GM12865 (cell line): Measurements from ENCODE around the gene ZNF618.
"Not testable (repeated sequence)": the region's sequence is repeated elsewhere in the genome, so short reads cannot be mapped to it uniquely, and the experiment has no call there.

Experiments
- DNase-seq: peaks from one replicate; pipeline ENCODE4 v3.0.0; 2010; ENCODE audit warnings: low read depth
- H3K4me3 ChIP-seq: 2 replicates; pipeline ENCODE4 v1.5.1; 2011; ENCODE audit warnings: mild to moderate bottlenecking, low read depth, low read length, control low read depth
- CTCF ChIP-seq: IDR thresholded peaks from 2 replicates; pipeline ENCODE4 v1.5.1; 2011; ENCODE audit warnings: low read length, control low read depth, low read depth, inconsistent platforms; ENCODE audit not compliant: insufficient read depth; ENCODE audit errors: missing control alignments

Gene ZNF618

GRCh38 chr9:113995963-113996362 lies 119.9 kb downstream of the ZNF618 start:
- TF ChIP-seq CTCF = no peak
- no peak overlapping the region for H3K4me3 ChIP-seq

DNA sequence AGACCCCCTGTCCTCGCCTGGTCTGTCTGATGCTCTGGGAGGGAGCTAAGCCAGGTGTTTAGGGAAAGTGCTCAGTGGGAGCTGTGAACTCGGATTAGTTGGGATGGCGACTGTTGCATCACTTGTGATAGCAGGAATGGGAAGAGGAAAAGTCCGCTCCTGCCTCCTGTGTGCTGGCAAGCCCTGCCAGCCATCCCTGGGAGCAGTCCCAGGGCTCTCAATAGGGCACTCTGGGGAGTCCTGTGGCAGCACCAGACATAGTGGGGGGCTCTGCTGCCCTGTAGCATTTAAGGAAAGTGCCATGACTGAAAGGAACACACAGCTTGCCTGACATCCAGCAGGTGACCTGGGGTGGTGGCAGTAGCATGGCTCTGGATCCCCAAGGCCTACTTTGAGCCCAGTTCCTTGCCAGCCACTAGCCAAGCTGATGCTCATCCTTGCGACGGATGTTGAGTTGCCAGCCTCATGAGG lies 120.5 kb downstream of the ZNF618 start:
- no peak overlapping the region for H3K4me3 ChIP-seq
- no peak for TF ChIP-seq CTCF
- no peak for DNase-seq

More at GRCh38 chr9:113995963-113996362, 119.9 kb downstream of the ZNF618 start:
- DNase-seq = no peak

- not testable (repeated sequence) for H3K4me3 ChIP-seq, DNase-seq
These were observed 121.0 kb downstream of the ZNF618 start for GRCh38 chr9:113997064-113997463.

DNA sequence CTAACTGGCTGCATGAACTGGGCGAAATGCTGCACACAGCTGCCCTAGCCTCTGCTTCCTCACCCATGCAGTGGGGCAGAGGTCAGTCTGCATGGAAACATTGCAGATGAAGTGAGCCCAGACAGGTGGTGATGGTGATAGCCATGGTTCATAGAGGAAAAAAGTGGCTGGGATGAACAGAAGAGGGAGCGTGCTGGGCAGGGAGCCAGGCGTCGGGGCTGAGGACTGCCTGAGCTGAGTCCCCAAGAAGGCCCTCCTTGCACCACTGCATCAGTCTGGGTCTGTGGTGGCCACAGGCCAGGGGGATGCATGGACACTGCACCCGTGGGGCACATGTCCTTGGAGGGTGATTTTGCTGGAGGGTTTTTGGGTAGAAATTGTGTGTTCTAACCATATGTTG lies 121.5 kb downstream of the ZNF618 start:
- H3K4me3 ChIP-seq = no peak overlapping the region
- no peak for DNase-seq
- no peak for TF ChIP-seq CTCF

DNA sequence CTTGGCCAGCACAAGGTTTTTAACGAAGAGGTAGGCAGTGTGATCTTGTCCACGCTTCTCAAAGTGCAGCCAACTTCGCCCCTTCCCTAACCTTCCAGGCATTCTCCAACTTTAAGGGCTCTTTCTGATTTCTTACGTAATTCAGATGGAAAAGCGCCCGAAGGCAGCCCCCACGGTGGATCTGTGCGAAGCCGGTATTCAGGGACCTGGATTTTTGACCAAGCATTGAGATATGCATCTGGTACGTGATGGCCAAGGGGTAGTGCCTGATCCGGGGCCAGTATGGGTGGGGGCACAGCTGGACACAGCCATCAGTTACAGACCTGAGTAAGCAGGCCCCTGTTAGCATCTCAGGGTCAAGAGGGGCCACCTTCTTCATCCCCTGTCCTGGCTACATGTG lies 122.0 kb downstream of the ZNF618 start:
- H3K4me3 ChIP-seq = no peak overlapping the region
- TF ChIP-seq CTCF = no peak
- DNase-seq = no peak

GRCh38 chr9:113998525-113999255 lies 122.6 kb downstream of the ZNF618 start:
- no peak for DNase-seq
- H3K4me3 ChIP-seq = no peak overlapping the region
- TF ChIP-seq CTCF = no peak

GRCh38 chr9:113999256-114000062 lies 123.3 kb downstream of the ZNF618 start:
- no peak for DNase-seq
- TF ChIP-seq CTCF = no peak
- H3K4me3 ChIP-seq = no peak overlapping the region
